DMS79 treated with DMSO at 0.1 percent for 48 hours (cell line): Measurements from ENCODE around the gene CROCC2.

Source experiments
- DNase-seq: peaks from one replicate; lab custom pipeline; 2025; lab: John Stamatoyannopoulos, UW

Gene CROCC2

DNA sequence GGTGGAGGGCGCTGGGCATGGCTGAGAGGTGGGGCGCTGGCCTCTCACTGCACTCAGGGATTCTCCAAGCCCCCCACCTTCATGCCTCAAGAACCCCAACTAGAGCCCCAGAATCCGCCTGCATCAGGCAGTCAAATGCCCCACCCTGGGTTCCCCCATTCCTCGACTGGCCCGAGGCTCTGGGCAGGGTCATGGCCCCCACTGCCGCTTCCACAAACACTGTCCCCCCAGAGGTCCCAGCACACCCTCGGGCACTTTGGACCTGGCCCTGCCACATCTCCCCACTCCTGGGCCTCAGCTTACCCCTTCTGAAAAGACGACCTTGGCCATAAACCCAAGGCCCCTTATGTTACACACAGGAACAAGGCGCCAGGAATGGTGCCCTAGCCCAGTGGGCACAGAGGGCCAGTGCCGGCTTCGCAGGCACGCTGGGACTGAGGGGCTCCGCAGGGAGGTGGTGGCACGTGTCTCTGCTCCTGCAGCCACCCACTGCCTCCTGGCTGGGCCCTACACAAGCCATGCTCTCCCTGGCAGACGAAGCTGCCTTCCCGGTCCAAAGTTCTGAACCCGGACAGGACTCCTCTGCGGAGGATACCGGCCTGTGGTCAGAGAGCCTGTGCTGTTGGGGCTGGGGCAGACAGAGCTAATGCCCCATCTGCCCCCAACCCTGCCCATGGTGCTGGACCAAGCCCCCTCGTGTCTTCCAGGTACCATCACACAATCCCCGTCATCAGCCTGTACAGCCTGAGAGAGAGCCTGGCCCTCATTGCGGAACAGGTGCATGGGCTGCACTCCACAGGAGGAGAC is 30.7 kb upstream of the CROCC2 start:
- DNase-seq: no peak

DNA sequence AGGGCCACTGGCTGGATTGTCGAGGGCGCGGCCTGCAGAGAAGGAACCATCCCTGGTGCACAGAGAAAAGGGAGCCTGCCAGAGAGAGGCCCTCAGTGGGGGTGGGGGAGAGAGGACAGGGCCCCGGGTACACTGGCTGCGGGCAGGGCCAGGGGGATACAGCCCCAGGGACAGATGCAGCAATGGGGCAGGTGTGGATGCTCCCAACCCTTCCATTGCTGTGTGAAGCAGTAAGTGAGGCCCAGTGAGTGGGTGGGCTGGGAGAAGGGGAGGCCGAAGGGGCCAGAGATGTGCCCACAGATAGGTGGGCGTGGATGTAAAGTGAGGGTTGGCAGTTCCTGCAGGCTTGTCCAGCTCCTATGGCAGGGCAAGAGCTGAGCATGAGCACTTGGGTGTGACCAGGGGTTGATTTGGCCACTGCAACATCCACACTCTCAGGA is 30.1 kb upstream of the CROCC2 start:
- no peak for DNase-seq

DNA sequence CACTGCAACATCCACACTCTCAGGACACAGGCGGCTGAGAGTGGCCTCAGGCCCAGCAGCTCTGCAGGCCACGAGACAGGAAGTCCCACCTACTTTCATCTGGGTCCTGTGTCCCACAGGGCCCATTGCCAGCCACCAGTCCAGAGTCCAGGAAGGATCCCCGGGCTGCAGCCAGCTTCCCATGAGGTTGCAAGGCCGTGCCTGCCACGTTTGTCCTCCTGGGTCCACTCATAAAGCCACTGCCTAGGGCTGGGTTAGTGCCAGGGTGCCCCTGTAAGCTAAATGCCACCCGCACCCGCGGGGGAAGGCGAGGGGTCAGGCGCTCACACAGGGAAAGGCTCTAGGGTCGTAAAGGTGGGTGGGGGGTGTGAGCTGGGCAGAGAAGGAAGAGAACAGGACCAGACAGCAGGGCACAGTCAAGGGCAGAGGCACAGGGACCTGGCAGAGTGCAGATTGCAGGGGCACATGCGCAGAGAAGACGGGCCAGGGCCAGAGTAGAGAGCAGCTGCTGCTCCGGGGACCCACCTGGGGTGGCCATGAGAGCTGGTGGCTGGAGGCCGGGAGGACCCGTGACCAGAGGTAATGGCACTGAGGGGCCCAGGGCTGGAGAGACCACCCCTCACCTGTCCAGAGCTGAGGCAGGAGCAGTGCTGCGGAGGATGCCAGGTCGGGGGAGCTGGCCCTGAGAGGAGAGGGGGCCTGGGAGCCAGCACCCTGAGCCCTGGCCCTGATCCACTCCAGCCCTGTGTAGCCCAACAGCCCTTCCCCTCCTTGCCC is 29.5 kb upstream of the CROCC2 start:
- DNase-seq: no peak

DNA sequence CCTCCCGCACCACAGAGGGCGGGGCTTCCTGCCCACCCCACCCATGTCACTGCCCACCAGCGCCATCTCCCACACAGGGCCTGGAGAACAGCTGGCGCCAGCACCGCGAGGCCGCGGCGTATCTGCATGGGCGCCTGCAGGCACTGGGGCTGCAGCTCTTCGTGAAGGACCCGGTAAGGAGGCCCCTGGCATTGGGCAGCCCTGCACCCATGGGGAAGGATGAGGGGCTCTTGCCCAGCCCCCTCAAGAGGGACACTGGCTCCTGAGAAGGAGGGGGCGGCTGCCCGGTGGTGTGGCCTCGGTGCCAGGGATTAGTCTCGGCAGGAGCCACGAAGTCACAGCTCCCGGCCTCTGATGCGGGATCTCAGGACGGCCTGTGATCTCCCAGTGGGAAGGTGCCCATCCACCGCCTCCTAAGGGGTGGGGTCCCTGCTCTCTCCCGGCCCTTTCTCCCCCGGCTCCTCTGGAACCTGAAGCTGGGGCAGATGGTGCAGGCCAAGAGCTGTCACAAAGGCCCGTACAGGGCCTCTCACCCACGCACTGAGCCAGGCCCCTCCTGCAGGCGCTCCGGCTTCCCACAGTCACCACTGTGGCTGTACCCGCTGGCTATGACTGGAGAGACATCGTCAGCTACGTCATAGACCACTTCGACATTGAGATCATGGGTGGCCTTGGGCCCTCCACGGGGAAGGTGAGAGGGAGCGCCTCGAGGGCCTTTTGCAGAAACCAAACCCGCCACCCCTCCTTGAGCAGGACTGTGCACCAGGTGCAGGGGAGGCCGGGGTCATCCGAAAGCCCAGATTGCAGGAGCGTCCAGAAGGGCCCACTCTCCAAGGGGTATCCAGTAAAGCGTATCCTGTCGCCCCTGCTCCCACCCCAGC is 28.4 kb upstream of the CROCC2 start:
- DNase-seq: no peak

DNA sequence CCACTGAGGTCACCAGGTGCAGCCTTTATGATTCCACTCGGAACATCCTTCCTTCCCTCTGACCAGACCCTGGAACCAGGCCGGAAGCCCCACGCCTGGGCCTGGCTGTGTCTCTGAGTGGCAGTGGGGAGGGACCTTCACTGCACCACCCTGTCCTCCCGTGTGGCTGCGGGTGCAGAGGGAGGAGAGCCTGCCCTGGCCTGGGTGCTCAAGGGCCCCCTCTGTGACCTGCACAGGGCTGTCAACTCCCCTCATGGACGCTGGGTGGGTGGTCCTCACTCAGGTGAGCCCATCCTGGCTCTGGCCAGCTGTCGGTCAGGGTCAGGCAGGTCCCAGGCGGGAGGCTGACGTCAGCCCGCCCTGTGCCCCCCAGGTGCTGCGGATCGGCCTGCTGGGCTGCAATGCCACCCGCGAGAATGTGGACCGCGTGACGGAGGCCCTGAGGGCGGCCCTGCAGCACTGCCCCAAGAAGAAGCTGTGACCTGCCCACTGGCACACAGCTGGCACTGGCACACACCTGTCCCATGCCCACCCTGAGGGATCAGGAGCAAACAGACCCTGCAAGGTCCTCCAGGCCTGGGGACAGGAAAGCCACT is 27.7 kb upstream of the CROCC2 start:
- DNase-seq: no peak

DNA sequence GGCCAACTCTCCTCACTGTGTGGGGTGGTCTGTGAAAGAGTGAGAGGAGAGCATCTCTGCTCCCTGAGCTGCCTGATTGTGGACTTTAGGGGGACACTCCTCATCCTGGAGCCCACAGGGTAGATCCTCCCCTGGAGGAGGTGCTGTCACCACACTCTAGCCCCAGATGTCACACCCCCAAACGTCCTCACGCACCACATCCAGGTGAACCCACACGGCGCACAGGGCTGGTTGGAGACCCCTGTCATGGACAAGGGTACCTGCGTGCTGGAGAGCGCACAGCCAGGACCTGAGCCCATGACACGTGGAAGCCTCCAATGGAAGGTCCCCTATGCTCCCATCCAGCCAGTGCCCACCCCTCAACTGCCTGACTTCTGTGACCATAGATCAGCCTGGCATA is 27.0 kb upstream of the CROCC2 start:
- DNase-seq: no peak

DNA sequence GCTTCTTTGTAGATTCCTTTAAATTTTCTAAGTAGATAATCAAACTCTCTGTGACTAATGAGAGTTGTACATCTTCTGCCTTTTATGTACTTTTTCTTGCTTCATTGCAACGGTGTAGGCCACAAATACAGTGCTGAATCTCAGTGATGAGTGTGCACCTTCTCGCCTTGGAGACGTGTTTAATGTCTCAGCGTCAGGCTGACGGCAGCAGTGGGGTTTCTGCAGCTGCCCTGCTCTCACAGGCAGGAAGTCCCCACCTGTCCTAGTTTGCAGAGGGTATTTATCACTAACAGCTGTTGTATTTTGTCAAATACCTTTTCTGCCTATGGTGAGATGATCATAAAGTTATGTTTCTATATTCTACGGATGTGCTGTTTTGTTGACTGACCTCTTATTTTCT is 24.2 kb upstream of the CROCC2 start:
- no peak for DNase-seq

DNA sequence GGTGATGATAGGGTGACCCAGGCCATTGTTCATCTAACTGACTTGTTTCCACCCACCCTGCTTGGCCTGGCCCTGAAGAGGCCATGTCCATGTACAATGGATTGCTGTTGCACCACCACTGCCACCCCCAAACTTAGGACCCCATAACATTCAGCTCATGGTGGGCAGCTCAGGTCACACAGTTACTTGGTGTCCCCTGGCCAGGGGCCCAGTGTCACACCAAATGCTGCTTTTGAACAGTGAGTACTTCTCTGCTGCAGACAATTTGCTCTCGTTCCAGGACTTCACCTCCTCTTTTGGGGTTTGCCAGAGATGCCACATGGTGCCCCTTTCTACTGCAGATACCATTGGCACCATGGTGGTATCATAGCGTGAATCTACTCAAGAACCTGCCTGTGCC is 21.9 kb upstream of the CROCC2 start:
- DNase-seq: no peak

DNA sequence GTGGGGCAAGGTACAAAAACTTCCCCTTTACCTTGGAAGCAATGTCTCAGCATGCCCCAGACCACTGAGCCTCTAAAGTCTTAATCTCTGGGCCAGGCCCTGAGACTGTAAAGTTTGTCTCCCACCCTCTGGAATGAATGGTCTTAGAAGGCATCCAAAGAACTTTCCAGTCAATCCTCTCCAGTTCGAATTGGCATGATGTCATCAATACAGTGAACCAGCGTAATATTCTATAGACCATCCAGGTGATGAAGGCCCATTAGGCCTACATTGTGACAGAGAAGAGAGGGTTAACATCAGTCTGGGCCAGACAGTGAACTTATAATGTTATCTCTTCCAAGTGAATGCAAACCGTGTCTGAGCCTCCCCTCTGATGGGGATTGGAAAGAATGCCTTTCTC is 21.4 kb upstream of the CROCC2 start:
- DNase-seq: no peak

DNA sequence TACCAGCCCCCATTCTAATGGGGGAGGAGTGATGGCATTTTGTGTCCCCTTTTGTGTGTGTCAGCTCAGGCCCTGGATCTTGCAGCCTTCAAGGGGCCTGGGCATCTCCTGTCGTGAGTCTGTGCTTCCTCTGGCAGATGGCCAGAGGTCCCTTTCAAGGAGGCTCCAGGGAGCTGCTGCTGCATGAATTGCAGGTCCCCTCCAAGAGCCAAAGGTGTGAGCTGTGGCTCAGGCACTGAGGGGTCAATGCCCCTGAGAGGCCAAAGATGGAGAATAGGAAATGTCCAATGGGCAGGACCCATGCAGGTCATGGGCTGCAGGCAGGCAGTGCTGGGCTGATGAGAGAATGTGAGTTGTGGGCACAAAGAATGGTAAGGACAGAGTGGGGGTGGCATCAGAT is 20.6 kb upstream of the CROCC2 start:
- DNase-seq: no peak

DNA sequence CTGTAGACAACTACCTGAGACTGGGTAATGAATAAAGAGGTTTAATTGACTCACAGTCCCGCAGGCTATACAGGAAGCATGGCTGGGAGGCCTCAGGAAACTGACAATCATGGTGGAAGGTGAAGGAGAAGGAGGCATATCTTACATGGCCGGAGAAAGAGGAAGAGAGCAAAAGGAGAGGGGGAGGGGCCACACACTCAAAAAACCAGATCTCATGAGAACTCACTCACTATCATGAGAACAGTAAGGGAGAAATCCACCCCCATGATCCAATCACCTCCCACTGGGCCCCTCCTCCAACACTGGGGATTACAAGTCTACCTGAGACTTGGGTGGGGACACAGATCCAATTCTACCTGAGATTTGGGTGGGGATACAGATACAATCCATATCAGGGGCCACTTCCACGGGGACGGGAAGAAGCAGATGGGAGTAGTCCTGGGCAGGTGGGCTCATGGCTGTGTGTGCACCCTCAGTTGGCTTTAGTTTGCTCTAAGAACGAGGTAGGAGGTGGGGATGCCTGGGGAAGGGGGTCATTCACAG is 20.0 kb upstream of the CROCC2 start:
- no peak for DNase-seq

DNA sequence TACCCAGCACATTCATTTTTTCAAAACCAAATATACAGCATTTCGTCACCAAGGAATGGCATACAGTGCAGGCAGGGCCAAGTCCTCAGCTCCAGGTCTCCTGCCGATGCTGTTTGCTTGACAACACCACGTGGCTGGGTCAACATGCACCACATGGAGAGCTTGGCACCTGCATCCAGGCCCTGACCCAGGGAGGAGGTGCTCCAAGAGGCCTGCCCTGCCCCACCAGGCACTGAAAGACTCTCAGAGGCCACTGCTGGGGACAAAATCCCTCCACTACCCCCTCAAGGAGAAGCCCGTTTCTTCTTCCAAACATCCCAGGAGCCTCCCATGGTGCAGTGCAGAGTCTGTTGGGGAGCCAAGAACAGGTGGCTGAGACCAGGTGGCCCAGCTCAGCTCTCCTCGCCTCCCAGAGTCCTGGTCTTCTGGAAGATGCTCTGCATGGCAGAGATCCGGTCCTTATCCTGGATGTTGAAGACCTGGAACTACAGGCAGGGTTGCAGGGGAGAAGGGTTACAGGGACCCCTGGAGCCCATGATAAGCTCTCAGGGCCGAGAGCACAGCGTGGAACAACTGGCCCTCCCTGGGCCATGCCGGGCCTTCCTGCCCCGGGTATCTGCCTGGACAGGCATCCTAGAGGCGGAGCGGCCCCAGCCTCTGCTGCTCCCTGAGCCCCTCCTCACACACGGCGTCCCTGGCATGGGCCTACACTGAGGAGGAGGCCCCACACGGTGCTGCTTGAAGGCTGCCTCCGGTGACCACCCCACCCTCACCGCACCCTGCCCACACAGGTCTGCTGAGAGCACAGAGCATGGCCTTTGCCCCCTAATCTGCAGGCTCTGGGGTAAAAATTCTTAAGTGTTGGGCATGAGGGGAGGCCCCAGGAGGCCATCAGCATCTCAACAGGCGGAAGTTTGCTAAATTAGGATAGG is 19.2 kb upstream of the CROCC2 start:
- DNase-seq: no peak

DNA sequence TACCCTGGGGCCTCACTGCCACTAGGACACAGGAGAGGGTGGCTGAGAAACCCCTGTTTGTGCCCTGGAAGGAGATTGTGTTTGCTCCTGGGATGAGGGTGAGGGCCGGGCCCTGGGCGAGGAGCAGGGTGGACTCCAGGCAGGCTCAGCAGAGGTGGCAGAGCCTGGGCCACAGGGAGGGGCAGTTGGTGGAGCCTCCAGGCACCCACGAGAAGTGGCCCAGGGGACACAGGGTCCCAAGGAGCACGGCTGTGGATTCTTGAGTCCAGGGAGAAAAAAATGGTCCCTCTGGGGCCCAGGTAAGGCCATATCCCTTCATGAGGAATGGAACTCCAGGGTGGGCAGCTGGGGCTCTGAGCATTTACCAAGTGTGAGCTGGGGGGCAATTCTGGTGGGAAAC is 18.5 kb upstream of the CROCC2 start:
- DNase-seq: no peak

DNA sequence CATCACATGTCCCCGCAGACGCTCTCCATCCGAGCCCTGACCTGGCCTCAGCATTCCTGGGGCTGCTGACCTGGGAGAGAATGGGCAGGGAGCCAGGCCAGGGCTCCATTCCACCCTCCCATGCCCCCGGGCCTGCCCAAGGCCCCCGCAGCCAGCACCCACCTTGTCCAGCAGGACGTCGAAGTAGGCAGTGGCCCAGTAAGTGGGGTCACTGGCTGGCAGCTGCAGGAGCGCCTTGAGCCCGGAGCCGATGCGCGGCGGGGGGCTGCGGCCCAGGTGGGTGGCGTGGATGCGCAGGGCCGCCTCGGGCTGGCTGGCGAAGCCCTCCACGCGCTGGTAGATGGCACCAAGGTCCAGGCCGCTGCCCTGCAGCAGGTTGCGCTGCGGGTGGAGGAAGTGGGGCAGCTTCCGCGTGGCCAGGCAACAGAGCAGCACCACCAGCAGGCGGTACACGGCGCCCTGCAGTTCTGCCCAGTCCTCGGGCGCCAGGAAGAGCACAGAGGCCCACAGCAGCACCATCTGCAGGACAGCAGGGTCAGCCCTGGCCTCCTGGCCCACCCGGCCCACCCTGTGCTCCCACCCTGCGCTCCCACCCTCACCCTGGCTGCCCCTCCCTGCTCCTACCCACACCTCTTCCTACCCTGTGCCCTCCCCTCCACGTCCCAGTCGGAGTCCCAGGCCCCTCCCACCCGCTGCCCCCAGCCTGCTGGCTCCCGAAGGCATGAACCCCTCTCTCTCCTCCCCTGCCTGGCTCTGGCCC is 17.8 kb upstream of the CROCC2 start:
- no peak for DNase-seq

DNA sequence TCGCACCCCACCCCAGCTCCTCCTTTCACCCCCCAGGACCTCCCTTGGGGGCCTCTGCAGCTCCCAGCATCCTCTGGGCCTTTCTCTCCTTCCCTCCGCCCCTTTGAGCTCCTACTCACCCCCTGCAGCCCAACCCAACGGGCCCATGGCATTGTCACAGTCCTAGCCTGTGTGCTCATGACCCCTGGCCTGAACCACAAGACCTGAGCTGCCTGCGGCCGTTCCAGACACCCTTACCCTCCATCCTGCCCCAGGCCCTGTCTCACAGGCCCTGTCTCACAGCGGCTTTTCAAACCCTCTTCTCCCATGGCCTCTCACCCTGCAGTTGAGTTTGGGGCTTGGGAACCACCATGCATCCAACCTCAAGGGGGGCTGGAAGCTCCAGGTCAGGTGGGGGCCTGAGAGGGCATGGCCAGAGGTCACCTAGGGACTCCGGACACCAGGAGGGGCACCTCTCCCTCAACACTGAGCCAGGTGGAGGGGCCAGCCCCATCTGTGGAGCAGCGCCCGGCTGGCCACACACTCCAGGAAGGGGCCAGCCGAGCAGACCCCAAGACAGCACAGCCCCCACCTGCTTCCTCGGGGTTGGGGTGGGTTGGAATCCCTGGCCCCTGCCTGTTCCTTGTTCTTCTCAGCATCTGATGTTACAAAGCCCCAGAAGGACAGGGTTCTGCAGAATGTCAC is 17.1 kb upstream of the CROCC2 start:
- DNase-seq: no peak

DNA sequence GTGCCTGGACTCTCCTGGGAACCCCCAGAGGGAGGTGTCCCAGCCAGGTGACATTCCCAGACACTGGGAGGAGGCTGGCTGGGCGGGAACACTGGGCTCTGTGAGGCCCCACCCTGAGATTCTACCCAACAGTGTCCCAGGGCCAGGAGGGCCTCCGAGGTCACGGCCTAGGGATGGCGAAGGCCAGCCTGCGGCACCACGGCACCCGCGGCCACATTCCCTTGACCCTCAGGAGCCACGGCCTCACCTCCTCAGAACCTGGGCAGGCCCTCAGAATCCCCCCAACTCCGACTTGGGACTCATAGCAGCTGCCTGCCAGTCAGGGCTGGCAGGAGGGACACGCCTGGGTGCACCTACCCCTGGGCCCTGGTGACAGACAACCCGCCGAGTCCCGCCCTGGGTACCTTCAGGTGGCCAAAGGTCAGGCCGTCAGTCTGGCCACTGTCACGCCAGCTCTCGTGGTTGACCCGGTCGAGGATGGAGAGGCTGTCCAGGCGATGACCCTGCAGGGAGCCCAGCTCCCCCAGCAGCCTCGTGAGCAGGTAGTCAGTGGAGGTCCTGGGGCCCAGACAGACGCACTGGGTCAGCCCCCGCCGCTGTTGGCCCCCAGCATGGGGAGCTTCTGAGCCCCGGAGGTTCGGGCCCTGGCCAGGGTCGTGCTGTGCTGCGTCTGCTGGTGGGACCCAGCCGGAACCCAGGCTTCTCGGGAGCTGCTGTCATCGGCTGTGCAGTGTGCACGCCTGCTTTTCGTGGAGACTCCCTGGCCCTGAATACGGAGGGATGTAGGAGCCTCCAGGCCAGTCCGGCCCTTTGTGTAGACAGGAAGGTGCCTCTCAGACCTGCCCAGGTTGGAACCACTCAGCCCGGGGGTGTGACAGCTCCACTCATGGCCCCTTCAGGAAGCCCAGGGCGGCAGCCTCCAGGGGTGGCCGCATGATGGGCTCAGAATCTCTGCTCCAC is 16.3 kb upstream of the CROCC2 start:
- no peak for DNase-seq

DNA sequence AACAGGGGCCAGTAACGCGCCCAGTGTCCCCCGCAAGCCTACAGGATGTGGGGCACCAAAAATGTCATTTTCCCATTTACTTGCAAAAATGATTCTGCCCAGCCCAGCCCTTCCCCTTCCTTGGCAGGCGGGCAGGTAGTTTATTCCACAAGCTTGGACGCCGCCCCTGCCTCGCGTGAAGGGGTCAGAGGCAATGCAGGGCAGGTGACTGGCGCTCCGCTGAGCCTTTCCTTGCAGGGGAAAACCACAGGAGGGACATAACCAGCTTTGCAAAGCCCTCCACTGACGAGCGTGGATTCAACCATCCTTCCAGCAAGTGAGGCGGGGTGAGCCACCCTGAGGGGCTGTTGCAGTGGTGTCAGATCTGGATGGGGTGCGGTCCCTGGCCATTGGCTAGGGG is 15.4 kb upstream of the CROCC2 start:
- DNase-seq: no peak
